Neural progenitor cell (in vitro differentiated cells): Measurements from ENCODE around the gene PIGW. TPM values are rescaled to one million over a fixed set of nuclear protein-coding genes. Genes with fewer than 3 reads are reported as not detected.

Experiments
- DNase-seq: peaks from one replicate; pipeline ENCODE4 v3.0.0-alpha.2; 2016; ENCODE audit warnings: low spot score
- H2AFZ ChIP-seq: fragments of 200-600 bp; sonication (generic); replicated peaks from 2 replicates; pipeline ENCODE4 v1.6.1; 2016; ENCODE audit warnings: antibody characterized with exemption
- H3F3A ChIP-seq: fragments of 200-600 bp; sonication (generic); 2 replicates; pipeline ENCODE4 v1.6.1; 2016; ENCODE audit warnings: antibody characterized with exemption, low read depth
- H3K27ac ChIP-seq: fragments of 200-600 bp; sonication (generic); 2 replicates; pipeline ENCODE4 v1.5.1; 2016; ENCODE audit warnings: mild to moderate bottlenecking
- H3K27me3 ChIP-seq: fragments of 200-600 bp; sonication (generic); 2 replicates; pipeline ENCODE4 v1.6.1; 2016; ENCODE audit warnings: mild to moderate bottlenecking, moderate library complexity
- H3K36me3 ChIP-seq: fragments of 200-600 bp; sonication (generic); 2 replicates; pipeline ENCODE4 v1.5.1; 2016
- H3K4me1 ChIP-seq: fragments of 200-600 bp; sonication (generic); 2 replicates; pipeline ENCODE4 v1.6.1; 2016; ENCODE audit warnings: mixed run types
- H3K4me2 ChIP-seq: fragments of 200-600 bp; sonication (generic); 2 replicates; pipeline ENCODE4 v1.6.1; 2016
- H3K4me3 ChIP-seq: fragments of 200-600 bp; sonication (generic); 2 replicates; pipeline ENCODE4 v1.5.1; 2016
- H3K79me2 ChIP-seq: fragments of 200-600 bp; sonication (generic); 2 replicates; pipeline ENCODE4 v1.6.1; 2016; ENCODE audit warnings: low read depth
- H3K9ac ChIP-seq: fragments of 200-600 bp; sonication (generic); 2 replicates; pipeline ENCODE4 v1.6.1; 2016
- H3K9me3 ChIP-seq: fragments of 200-600 bp; sonication (generic); 2 replicates; pipeline ENCODE4 v1.5.1; 2016; ENCODE audit warnings: low read depth
- H4K20me1 ChIP-seq: fragments of 200-600 bp; sonication (generic); 2 replicates; pipeline ENCODE4 v1.6.1; 2016; ENCODE audit warnings: low read depth
- H3K27ac Mint-ChIP-seq: 3 replicates; pipeline ENCODE4 v1.8.0; 2021; ENCODE audit warnings: mixed read lengths
- H3K27me3 Mint-ChIP-seq: 2 replicates; pipeline ENCODE4 v1.8.0; 2022; ENCODE audit warnings: low read depth, mild to moderate bottlenecking, inconsistent platforms, moderate library complexity, mixed read lengths; ENCODE audit not compliant: insufficient read depth
- H3K36me3 Mint-ChIP-seq: 3 replicates; pipeline ENCODE4 v1.8.0; 2021; ENCODE audit warnings: mixed read lengths
- H3K4me1 Mint-ChIP-seq: 3 replicates; pipeline ENCODE4 v1.8.0; 2021; ENCODE audit warnings: mixed read lengths
- H3K4me3 Mint-ChIP-seq: 3 replicates; pipeline ENCODE4 v1.8.0; 2021; ENCODE audit warnings: mild to moderate bottlenecking, moderate library complexity, mixed read lengths
- H3K9me3 Mint-ChIP-seq: 3 replicates; pipeline ENCODE4 v1.8.0; 2020; ENCODE audit warnings: mixed read lengths
- CTCF ChIP-seq: fragments of 200-600 bp; sonication (generic); IDR thresholded peaks from 2 replicates; pipeline ENCODE4 v1.5.1; 2017; ENCODE audit warnings: antibody characterized with exemption, mild to moderate bottlenecking
- EZH2 ChIP-seq: fragments of 200-600 bp; sonication (generic); IDR thresholded peaks from 2 replicates; pipeline ENCODE4 v1.6.1; 2017; ENCODE audit warnings: antibody characterized with exemption, mild to moderate bottlenecking, moderate library complexity
- EZH2phosphoT487 ChIP-seq: fragments of 200-600 bp; sonication (generic); IDR thresholded peaks from 2 replicates; pipeline ENCODE4 v1.6.1; 2017; ENCODE audit warnings: antibody characterized with exemption
- total RNA-seq: library from RNA; depleted of rRNA; stranded (reverse); fragments of >200 nt; gene quantifications from 2 replicates; pipeline ENCODE4 v1.2.3, GENCODE V29; 2015; ENCODE audit warnings: low replicate concordance

The PIGW gene
- total RNA-seq, 1 donor from 2014 or later = 10.2 TPM

- Histone ChIP-seq H3K79me2 (peaks cover 3% of the 10 kb centered on the region), H3K27ac (no peak overlapping the region), H3F3A (no peaks in the 10 kb centered on the region), H4K20me1 (peaks cover 10% of the 10 kb centered on the region), H3K4me3 (no peak overlapping the region), H3K27me3 (no peaks in the 10 kb centered on the region), H3K4me2 (no peak overlapping the region), H3K4me1 (no peaks in the 10 kb centered on the region), H3K9me3 (no peaks in the 10 kb centered on the region), H3K9ac (no peak overlapping the region), H2AFZ (no peak overlapping the region), H3K36me3 (peaks cover 3% of the 10 kb centered on the region)
- TF ChIP-seq CTCF (no peak), EZH2 (no peak), EZH2phosphoT487 (no peak)
- Mint-ChIP-seq H3K27me3 (peaks cover 2% of the 10 kb centered on the region), H3K9me3 (no peaks in the 10 kb centered on the region), H3K27ac (no peak overlapping the region), H3K36me3 (peaks cover 26% of the 10 kb centered on the region), H3K4me1 (no peaks in the 10 kb centered on the region), H3K4me3 (no peak overlapping the region)
- no peak for DNase-seq
Measured at GRCh38 chr17:36566081-36566480, 31.3 kb downstream of the PIGW start.

- H3K4me1 Mint-ChIP-seq = no peaks in the 10 kb centered on the region
- H3K9me3 Mint-ChIP-seq = no peaks in the 10 kb centered on the region
- Histone ChIP-seq H4K20me1 (peaks cover 45% of the 10 kb centered on the region), H3F3A (no peaks in the 10 kb centered on the region), H3K36me3 (peaks cover 14% of the 10 kb centered on the region), H3K27me3 (no peaks in the 10 kb centered on the region), H2AFZ (no peak overlapping the region), H3K9me3 (no peaks in the 10 kb centered on the region), H3K27ac (no peak overlapping the region), H3K4me3 (no peak overlapping the region), H3K79me2 (peaks cover 26% of the 10 kb centered on the region), H3K4me2 (no peak overlapping the region), H3K4me1 (no peaks in the 10 kb centered on the region), H3K9ac (no peak overlapping the region)
- peaks cover 2% of the 10 kb centered on the region for H3K27me3 Mint-ChIP-seq
- H3K4me3 Mint-ChIP-seq = no peak overlapping the region
- TF ChIP-seq EZH2phosphoT487 = no peak
- TF ChIP-seq CTCF = no peak
- no peak for TF ChIP-seq EZH2
- H3K27ac Mint-ChIP-seq = no peak overlapping the region
- H3K36me3 Mint-ChIP-seq = peaks cover 26% of the 10 kb centered on the region
- DNase-seq = no peak
Measured at GRCh38 chr17:36575028-36575427, 40.2 kb downstream of the PIGW start.

- Mint-ChIP-seq H3K27ac (no peak overlapping the region), H3K4me1 (no peaks in the 10 kb centered on the region), H3K36me3 (peaks cover 30% of the 10 kb centered on the region), H3K4me3 (no peak overlapping the region), H3K9me3 (no peaks in the 10 kb centered on the region), H3K27me3 (no peaks in the 10 kb centered on the region)
- H3K4me2 ChIP-seq = no peak overlapping the region
- H3K9me3 ChIP-seq = no peaks in the 10 kb centered on the region
- peaks cover 26% of the 10 kb centered on the region for H3K79me2 ChIP-seq
- TF ChIP-seq CTCF (no peak), EZH2phosphoT487 (no peak), EZH2 (no peak)
- H3K27ac ChIP-seq = no peak overlapping the region
- H4K20me1 ChIP-seq = peaks cover 32% of the 10 kb centered on the region
- no peak overlapping the region for H3K9ac ChIP-seq
- H3K27me3 ChIP-seq = no peaks in the 10 kb centered on the region
- H3K4me3 ChIP-seq = no peak overlapping the region
- H3K36me3 ChIP-seq = peaks cover 14% of the 10 kb centered on the region
- DNase-seq = no peak
- no peak overlapping the region for H2AFZ ChIP-seq
- peaks cover 2% of the 10 kb centered on the region for H3F3A ChIP-seq
- no peaks in the 10 kb centered on the region for H3K4me1 ChIP-seq
Measured at GRCh38 chr17:36576793-36577192, 42.0 kb downstream of the PIGW start.

- H3K4me3 Mint-ChIP-seq = no peak overlapping the region
- H3K27ac Mint-ChIP-seq = no peak overlapping the region
- Histone ChIP-seq H3K36me3 (peaks cover 14% of the 10 kb centered on the region), H3K4me1 (no peaks in the 10 kb centered on the region), H3K4me3 (no peak overlapping the region), H4K20me1 (peaks cover 20% of the 10 kb centered on the region), H2AFZ (no peak overlapping the region), H3K27ac (no peak overlapping the region), H3K79me2 (peaks cover 16% of the 10 kb centered on the region), H3F3A (peaks cover 3% of the 10 kb centered on the region), H3K4me2 (no peak overlapping the region), H3K27me3 (no peaks in the 10 kb centered on the region), H3K9ac (no peak overlapping the region), H3K9me3 (no peaks in the 10 kb centered on the region)
- no peak for DNase-seq
- H3K4me1 Mint-ChIP-seq = no peaks in the 10 kb centered on the region
- H3K27me3 Mint-ChIP-seq = no peaks in the 10 kb centered on the region
- peaks cover 26% of the 10 kb centered on the region for H3K36me3 Mint-ChIP-seq
- H3K9me3 Mint-ChIP-seq = no peaks in the 10 kb centered on the region
- TF ChIP-seq EZH2phosphoT487 (no peak), CTCF (no peak), EZH2 (no peak)
Measured at GRCh38 chr17:36578671-36579070, 43.9 kb downstream of the PIGW start.
